ENCODE measurements around the gene PDE4B. TPM values are rescaled to one million over a fixed set of nuclear protein-coding genes. Genes with fewer than 3 reads are reported as not detected.

PDE4B gene
- total RNA-seq, 1 experiment from 2014 or later, result 83.5 TPM

DNA sequence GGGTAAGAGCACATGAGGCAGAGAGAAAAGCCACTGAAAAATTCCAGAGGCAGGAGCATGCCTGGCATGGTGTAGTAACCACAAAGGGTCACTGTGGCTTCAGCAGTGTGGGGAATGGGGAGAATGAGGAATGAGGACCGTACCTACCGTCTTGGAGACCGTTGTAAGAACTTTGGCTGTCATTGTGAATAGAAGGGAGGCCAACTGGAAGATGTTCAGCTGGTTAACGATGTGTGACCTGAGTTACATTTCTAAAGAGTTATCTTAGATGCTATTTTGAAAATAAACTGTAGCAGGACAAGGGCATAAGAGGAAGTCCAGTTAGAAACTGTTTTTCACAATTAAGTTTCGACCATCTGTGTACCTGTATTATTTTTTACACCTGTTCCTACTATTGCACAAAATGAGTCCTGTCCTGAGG, 375.8 kb downstream of the PDE4B start:
- DNase-seq (ENCODE audit: extremely low read depth, low read depth), result no peak

DNA sequence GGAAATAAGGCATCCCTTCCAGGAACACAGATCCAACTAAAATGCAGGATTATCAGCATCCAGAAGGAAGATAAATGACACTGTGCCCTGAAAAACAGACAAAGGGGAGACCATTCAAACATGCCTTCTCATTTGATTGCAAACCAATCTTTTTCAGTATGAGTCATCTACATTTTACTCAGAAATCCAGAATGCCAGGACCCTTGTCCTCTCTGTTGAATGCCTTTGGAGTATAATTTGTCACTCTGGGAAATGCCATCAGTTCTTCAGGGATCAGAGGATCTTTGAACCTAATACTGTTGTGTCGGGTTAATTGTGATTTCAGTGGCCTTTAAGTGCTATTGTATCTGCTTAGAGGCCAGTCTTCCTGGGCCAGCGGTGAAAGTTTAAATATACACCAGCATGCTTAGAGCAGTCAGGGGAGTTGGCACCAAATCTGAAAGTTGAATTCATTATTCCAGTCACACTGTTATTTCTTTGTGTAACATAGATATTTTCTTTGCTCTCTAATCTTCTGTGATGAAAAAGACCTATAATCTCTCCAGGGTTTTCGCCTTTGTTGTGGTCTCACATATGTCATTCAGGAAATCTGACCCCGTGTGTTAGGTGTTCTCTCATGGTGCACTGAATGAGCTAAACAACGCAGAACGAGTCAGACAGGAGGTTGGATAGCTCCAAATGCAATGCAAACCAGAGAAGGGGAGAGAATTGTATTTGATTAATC, 376.4 kb downstream of the PDE4B start:
- no peak for DNase-seq (ENCODE audit: extremely low read depth, low read depth)

DNA sequence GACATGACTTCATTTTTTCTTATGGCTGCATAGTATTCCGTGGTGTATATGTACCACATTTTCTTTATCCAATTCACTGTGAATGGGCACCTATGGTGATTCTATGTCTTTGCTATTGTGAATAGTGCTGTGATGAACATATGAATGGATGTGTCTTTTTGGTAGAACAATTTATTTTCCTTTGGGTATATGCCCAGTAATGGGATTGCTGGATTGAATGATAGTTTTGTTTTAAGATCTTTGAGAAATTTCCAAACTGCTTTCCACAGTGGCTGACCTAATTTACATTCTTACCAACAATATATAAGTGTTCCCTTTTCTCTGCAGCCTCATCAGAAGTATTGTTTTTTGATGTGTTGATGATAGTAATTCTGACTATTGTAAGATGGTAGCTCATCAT, 379.6 kb downstream of the PDE4B start:
- DNase-seq (ENCODE audit: extremely low read depth, low read depth), result no peak

DNA sequence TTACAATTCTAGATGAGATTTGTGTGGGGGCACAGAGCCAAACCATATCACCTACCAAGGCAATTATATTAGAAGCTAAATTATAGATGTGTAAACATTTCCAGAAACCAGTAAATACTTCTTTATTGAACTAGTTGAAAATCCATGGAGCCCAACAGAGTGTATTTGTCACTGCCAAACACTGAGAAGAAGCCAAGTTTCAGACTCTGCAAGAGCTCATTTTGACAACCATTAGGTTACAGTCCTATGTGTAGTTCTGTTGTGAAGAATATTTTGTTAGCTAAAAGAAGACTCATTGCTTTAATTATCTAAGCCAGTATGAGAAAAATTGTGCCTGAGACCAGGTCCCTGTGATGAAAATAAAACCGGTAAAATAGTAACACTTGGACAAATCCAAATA, 382.4 kb downstream of the PDE4B start:
- no peak for DNase-seq (ENCODE audit: extremely low read depth, low read depth)

DNA sequence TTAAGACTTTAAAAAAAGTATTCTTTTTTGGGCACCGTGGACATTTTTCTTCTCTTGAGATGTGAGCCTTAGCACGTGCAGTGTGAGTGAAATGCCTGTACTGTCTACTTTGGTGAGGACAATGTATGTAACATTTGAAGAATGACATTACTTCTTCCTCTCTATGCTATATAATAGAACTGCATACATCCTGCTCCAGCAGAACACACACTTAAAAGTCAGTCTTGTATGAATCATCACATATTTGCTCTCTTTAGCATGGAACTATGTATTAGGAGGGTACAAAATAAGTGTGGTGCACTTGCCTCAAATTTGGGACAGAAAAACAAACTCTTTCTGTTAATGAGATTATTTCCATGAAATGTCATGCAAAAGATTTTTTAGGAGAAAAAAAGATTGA, 382.9 kb downstream of the PDE4B start:
- DNase-seq (ENCODE audit: extremely low read depth, low read depth), result no peak

DNA sequence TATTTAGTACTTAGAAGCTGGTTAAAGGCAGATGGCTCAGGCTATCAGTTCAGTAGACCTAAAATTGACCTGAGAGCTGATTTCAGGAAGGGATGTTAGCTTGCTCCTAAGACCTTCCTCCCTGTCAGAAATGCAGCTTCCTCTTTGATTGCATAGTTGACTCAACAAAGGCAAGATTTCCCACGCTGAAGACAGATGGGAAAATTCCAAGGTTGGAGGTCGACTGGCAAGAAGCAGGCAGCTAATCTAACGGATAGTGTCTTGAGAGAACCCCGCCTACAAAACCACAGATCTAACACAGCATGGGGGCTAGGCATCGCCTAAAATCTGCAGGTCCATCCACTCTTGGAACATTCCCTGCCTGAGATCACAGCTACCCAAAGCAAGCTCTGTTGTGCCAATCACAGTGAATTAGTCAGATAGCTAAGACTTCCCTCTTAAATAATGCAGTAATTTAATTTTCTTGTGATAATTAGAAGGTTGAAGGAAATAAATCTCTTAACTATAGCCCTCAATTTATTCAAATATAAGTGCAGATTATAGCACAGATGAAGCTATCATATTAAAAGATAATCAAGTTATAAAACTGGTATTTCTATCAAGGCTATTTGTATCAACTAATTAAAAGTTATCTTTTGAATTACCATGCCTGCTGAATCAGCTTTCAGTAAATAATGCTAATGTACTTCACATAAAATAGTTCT, 383.5 kb downstream of the PDE4B start:
- DNase-seq (ENCODE audit: extremely low read depth, low read depth), result peak; percentile 41

DNA sequence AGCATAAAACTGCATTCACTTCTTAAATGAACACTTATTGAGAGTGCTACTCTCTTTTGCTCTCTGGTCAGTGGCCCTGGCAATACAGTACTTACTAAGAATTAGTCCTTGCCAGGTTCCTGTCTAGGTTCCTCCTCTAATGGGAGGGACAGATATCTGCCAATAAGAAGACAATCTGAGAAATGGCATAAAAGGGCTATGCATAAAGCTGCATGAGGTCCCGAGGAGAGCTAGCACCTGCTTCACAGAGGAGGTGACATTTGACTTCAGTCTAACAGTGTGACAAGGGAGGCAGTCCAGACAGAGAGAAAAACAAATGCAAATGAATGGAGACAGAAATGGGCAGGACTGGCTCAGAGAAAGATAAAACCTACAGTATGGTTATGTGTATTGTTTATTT, 384.1 kb downstream of the PDE4B start:
- peak; percentile 41 for DNase-seq (ENCODE audit: extremely low read depth, low read depth)

DNA sequence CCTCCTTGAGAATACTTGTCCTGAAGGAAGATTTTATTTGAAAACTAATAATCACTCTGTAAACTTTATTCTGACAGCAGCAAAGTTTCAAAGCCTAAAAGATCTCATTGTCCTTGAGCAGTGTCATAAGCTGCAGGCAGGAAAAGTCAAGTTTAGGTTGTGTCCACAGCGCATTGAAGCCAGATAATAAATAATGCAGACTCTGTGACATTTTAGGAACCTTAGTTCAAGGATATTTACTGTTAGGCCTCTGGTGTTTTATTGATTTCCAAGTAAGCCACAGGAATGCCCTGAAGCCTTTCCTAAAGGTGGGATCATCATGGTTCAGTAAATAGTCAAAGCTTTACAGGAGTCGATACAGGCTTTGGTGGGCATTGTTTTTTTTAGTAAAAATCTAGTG, 384.8 kb downstream of the PDE4B start:
- DNase-seq (ENCODE audit: extremely low read depth, low read depth), result no peak

DNA sequence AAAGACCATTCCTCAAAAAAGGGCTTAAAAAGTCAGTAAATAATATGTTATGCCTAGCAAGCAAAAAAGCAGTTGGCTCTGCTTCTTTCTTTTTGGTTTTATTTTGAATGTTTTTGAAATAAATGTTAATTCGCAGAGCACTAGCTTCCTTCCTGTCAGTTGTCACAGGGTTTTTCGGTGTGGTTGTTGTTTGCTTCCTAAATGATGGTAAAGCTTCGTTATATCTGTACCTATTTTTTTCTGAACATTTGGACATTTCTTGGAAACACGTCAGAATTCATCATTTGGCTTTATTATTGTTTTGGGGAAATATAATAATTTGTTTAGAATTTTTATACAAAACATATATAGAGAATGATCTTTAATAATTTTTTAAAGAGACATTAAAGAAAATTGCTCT, 389.3 kb downstream of the PDE4B start:
- no peak for DNase-seq (ENCODE audit: extremely low read depth, low read depth)

DNA sequence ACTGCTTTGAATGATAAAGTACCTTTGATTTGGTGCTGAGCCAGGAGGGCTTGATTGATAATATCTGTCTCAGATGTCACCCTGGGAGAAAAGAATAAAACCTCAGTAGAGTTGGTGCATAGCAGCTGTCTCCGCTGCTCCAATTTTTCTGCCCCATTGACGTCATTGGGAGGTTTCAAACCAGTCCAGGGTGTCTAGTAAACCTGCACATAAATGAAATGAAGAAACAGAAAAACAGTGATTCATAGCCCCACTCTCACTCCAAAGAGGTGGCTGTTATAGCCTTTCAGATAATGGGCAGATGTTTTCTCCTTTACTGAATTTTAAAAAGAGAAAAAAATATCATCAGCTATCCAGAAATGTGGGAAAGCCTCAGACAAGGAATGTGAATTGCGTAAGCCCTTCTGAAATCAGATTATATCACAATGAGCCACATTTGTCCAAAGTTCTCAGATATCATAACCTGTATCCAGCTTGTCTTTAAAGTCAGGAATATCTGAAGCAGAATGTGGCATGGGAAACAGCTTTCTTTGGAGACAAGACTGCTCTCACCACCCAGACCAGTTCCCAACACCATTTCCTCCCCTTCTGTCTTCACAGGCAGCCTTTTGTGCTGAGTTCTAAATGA, 390.0 kb downstream of the PDE4B start:
- peak; percentile 87 for DNase-seq (ENCODE audit: extremely low read depth, low read depth)

DNA sequence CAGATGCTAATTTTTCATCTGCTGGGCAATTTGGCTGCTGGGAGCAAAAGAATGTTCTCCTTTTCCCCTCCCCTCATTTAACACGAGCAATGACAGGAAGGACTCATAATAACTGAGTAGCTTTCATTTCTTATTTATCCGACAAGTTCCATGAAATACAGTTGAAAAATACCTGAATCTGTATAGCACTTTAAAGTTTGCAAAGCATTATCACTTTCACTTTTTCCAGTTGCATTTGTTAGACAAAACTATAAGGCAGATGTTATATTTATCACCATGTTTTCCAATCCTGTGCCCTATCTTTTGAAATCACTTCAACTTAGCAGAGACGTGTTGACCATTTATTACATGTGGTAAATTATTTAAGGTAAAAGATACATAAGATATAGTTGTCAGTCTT, 390.7 kb downstream of the PDE4B start:
- DNase-seq (ENCODE audit: extremely low read depth, low read depth), result no peak

DNA sequence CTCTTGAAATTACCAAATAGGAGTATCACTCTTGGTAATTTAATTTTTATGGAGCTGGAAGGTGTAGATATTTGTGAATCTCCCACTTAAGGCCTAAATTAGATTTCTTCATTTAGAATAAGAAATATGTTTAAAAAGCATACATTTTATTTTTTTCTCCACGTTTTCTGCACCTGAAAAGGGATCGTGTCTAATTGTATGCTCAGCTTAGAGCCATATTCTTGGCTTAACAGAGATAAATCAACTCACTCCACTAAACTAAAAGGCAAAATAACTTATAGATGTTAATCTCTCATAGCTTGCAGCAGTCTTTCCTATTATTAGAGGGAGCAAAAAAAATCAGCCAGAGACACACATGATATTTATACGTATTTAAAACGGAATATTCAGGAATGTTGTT, 404.4 kb downstream of the PDE4B start:
- no peak for DNase-seq (ENCODE audit: extremely low read depth, low read depth)

DNA sequence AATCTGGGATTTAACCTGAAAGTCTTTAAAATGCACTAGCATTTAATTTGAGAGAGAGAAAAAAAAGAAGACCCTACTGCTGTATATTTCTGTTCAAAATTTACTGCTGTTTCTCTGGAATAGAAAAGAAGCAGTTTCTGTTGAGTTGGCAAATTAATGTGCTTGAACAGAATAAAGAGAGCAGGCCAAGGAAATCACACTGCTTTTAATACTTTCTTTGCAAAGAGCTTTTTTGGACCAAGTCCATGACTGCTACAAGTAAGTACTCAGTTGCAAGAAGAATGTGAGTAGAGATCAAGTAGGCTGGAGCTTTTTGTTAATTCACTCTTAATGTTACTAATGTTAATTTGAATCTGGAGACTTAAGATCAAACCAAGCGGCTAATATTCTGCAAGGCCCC, 405.1 kb downstream of the PDE4B start:
- no peak for DNase-seq (ENCODE audit: extremely low read depth, low read depth)

DNA sequence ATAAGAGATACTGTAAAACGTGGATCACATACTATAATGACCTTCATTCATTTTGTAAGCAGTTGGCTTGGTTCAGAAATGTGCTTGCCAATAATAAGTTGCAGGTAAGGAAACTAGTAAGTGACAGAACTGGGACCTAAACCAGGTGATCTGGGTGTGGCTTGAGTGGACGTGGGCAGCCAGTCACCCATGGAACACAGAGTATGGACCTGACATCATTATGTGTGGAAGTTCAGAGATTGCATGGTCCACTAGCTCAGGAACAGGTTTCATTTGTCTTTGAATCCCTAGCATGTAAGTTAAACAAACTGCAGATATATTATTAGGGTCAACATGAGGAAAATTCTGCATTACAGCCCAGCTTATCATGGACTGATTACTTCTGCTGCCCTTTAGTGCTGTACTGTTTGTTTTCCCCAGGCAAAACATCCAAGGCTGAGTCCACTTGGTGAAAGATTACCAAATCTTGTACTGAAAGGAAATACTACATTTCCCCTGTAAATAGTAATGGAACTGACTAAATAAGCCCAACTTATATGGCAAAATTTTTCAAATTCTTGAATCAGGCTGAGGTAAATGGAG, 414.0 kb downstream of the PDE4B start:
- no peak for DNase-seq (ENCODE audit: extremely low read depth, low read depth)

DNA sequence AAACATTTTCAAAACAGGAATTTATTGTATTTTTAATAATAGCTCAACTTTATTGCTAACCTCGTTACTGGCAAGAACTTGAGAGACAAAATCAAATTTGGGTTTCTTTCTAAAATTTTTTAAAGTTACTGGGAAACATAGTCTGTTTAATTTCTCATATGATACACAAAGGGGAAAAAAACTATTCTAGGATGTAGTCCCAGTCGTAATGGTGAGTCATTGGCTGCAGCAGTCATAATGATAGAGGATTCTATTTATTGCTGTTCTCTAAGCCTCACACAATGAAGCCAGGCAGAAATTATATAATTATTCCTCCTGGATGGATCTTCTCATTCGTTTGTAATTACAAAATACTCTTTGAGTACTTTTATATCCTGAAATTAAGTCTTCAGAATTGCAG, 414.8 kb downstream of the PDE4B start:
- DNase-seq (ENCODE audit: extremely low read depth, low read depth), result no peak

DNA sequence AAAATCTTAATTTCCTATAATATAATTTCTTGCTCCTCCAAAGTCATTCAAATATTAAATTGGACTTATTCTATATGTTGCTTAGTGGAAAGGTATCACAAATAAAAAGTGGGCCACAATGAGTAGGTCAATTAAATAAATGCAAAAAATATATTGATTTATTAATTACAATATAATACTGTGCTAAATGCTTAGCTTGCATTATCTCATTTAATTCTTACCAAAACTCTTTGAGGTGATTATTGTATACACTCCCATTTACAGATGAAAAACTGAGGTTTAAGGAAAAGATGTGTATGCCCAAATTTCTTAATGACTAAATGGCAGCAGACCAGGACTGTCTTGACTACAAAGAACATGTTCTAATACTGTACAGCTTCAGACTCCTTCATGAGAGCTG, 415.9 kb downstream of the PDE4B start:
- DNase-seq (ENCODE audit: extremely low read depth, low read depth), result no peak

DNA sequence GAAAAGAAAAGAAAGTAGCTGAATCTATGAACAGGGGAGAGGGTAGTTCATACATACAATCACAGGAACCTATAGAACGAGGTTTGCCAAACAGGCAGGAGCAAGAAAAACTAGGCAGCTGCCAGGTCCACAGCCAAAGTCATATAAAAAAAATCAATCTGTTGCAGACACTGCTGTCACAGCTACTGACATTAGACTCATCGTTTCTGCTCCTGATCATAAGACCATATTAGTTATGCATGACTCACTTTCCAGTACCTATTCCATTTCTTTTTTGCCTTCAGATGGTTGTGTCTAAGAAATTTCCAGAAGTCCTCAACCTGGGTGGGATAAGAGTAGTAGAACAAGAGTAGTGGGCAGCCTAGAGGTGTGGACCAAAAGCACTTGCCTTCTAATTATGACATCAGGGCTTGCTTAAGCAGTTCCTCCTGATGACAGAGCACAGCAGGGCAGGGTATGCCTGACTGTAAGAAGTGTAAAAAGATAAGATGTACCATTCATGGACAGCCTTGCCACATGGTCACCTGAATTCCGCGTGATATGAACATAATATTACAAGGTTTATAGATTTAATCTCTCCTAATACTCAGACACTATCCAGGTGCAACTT, 418.0 kb downstream of the PDE4B start:
- DNase-seq (ENCODE audit: extremely low read depth, low read depth), result no peak

DNA sequence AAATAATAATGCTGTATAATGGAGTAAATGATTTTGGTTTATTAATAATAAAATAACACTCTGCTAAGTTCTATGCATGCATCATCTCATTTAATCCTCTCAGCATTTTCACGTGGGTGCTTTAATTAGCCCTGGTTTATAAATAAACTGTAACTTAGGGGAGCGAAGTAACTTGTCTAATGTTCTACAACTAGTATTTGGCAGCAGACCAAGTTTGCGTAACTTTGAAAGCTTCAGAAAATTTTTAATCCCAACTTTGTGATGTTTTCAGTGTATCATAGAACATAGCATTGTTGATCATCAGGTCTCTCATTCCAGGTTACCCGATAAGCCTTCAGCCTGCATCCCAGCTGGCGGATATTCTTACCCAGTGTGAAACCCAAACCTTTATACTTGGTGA, 418.8 kb downstream of the PDE4B start:
- DNase-seq (ENCODE audit: extremely low read depth, low read depth), result no peak

DNA sequence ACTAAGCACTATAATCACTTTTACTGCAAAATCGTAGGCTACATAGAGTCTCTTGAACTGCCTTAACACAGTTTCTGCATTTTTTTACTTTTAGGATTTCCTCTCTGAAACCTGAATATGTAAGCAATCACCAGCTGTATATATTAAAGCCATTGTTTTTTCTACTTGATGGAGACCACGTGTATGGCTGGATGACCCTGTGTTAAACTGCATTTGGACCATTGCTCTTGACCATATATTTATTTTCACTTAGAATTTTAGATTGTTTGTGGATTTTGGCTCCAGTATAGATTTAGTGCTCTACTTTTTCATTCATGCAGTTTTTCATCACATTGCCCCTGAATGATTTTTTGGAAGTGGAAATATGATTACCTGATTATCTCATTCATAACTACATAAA, 420.8 kb downstream of the PDE4B start:
- DNase-seq (ENCODE audit: extremely low read depth, low read depth), result no peak

DNA sequence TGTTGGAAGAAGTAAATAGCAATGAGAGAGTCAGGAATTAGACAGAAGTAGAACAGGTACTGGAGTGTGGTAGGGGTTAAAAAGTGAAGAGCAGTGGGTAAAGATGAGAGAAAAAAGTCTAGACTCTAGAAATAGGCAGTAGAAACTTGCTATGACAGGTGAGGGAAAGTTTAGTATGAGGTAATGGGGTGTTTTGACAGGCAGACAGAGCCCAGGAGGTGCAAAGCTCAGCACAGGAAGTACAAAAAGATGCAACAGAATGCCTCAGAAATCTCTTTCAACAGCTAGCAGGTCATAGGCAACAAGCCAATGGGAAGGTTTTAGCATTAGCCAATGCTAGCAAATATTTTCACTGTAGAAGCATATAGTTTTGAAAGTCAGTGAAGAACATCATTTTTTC, 422.2 kb downstream of the PDE4B start:
- DNase-seq (ENCODE audit: extremely low read depth, low read depth), result no peak

DNA sequence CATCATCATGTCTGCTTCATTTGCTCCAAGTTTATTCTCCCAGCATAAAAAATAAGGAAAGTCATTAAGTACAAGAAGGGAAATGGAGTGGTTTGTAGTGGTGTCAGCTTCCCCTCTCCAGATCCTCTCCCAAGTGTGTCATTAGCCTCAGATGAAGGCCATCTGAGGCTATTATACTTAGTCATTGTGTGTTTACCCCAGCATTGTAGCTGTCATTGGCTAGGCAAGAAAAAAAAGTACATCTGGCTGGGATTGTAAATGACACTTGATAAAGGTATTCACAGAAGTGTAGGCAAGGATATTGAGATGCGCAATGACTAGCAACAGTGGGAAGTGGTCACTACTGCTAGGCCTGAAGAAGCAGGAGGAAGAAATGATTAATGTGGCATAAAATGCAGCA, 424.3 kb downstream of the PDE4B start:
- no peak for DNase-seq (ENCODE audit: extremely low read depth, low read depth)

All from NCI-H460 (cell line).